ENCODE data around the gene CKMT1B.
A peak's percentile ranks its signal among the peaks of the same experiment; 100 is the strongest.
"Not testable (repeated sequence)": the region's sequence is repeated elsewhere in the genome, so short reads cannot be mapped to it uniquely, and the experiment has no call there.

Gene CKMT1B

GRCh38 chr15:43552986-43553385 is 40.8 kb upstream of the CKMT1B start:
- TF ChIP-seq SNAI2 (CRISPR knock-in tag; IDR thresholded peaks at IDR 0.05), result no peak
- no peak for TF ChIP-seq PPARA (CRISPR knock-in tag; IDR thresholded peaks at IDR 0.05; ENCODE audit: borderline replicate concordance)
- no peak for TF ChIP-seq RARB (CRISPR knock-in tag; IDR thresholded peaks at IDR 0.05)
- no peak for TF ChIP-seq ZNF70 (CRISPR knock-in tag; IDR thresholded peaks at IDR 0.05)
- no peak for TF ChIP-seq OSR1 (CRISPR knock-in tag; IDR thresholded peaks at IDR 0.05)
- no peak for TF ChIP-seq POU6F1 (CRISPR knock-in tag; IDR thresholded peaks at IDR 0.05; ENCODE audit: borderline replicate concordance, low read depth)
- no peak for TF ChIP-seq CSDC2 (CRISPR knock-in tag; IDR thresholded peaks at IDR 0.05)
- no peak for TF ChIP-seq TCF4 (CRISPR knock-in tag; IDR thresholded peaks at IDR 0.05; ENCODE audit: borderline replicate concordance)
- no peak for TF ChIP-seq TOX (CRISPR knock-in tag; IDR thresholded peaks at IDR 0.05; ENCODE audit: borderline replicate concordance)
- no peak for TF ChIP-seq ZFP3 (CRISPR knock-in tag; IDR thresholded peaks at IDR 0.05)
- TF ChIP-seq ZFP30 (CRISPR knock-in tag; IDR thresholded peaks at IDR 0.05), result no peak
- no peak for TF ChIP-seq CSRNP3 (CRISPR knock-in tag; IDR thresholded peaks at IDR 0.05)
- no peak for TF ChIP-seq ISL1 (CRISPR knock-in tag; IDR thresholded peaks at IDR 0.05)

GRCh38 chr15:43562753-43563152 is 31.1 kb upstream of the CKMT1B start:
- ATAC-seq, result not testable (repeated sequence)

More at GRCh38 chr15:43552986-43553385, 40.8 kb upstream of the CKMT1B start:
- no peak for ATAC-seq

DNA sequence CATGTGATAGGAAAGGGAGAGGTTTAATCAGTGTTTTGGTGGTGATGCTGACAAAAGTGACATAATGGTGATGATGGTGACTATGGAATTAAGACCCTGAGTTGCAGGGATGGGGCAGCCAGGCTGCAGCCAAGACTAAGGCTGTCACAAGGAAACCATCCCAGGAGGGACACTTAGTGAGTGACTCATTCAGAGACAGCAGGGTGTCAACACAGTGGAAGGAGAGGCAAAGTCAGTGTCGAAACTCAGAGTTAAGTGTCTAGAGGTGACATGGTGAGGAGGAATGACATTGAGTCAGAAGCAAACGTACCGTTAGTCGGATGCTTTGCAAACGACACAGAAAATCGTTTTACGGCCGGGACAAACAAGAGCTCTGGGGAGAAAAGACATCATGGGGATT is 30.0 kb upstream of the CKMT1B start:
- not testable (repeated sequence) for ATAC-seq

- not testable (repeated sequence) for ATAC-seq
Measured at GRCh38 chr15:43566615-43567014, 27.2 kb upstream of the CKMT1B start.

GRCh38 chr15:43574607-43575006 is 19.2 kb upstream of the CKMT1B start:
- ATAC-seq, result not testable (repeated sequence)

GRCh38 chr15:43589778-43590466 is 3.9 kb upstream of the CKMT1B start, which contains the start of gene PPIP5K1:
Gene PPIP5K1, minus strand, starts transcription at chr15:43590208. Its CDS starts 5,704 bp downstream, at chr15:43584504.
- ATAC-seq, result peak; percentile 98

GRCh38 chr15:43592841-43593240 is 986 bp upstream of the CKMT1B start:
- not testable (repeated sequence) for ATAC-seq

DNA sequence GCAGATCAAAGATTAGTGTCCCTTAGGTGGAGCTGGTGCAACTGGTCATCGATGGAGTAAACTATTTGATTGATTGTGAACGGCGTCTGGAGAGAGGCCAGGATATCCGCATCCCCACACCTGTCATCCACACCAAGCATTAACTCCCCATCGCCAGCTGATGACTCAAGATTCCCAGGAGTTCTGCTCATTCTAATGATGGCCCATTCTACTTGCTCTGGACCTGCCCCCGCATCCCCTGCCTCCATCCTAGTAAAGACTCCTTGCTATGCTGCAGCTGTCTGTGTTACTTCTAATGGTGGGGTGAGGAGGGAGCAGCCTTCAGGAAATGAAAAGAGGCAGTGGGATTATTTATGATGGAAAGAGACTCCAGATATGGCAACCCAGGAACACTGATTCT is 5.3 kb downstream of the CKMT1B start:
- not testable (repeated sequence) for ATAC-seq

DNA sequence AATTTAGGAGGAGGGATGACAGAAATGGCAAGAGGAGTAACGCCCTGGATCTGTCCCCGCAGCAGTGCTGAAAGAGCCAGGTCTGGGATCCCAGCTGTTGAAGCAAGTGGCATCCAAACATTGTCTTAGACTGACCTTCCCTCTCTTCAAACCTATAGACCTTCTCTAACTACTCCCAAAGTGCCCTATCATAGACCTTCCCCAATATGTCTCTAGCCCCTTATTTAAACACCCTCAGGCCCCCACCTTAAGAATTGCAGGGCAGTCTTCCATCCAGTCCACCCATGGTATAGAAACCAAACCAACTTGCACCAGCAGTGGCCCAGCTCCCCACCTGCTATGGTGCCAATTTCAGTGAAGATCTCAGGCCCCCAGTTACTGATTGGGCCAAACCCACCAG is 6.4 kb downstream of the CKMT1B start:
- ATAC-seq, result not testable (repeated sequence)

GRCh38 chr15:43602233-43602632 is 8.4 kb downstream of the CKMT1B start:
- not testable (repeated sequence) for ATAC-seq

DNA sequence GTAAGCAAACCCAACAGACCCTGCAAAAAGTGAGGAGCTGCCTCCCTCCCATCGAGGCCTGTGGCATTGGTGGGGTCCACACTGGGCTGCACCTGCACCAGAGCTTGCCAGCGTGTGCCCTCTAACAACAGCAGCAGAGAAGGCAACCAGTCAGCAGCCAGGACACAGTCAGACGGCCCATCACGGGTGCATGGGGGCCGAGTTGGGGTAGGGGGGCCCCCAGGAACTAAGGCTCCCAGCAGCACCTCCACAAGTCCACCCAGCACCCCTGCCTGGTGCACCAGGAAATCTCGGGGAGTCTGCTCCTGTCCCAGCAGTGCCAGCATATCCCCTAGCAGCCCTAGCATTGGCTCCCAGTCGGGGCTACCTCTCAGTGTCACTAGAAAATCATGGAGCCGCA is 23.9 kb downstream of the CKMT1B start:
- not testable (repeated sequence) for ATAC-seq

DNA sequence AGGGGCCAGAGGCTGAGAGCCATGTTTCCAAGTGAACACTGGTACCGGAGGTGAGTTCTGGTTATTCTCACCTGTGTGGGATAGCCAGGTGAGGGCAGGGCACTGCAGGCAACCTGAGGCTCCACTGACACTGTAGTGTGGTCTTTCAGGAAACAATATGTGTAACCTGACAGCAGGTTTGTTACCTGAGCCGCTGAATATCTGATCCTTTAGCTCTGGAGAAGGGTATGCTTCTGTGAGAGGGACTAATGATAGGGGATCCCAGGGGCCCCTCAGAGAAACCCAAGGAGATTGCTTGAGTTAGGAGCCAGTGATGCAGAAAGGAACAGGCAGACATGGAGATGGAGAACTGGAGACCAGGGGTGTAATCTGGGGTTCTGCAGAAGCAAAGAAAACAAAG is 24.9 kb downstream of the CKMT1B start, which contains the start of gene STRC:
STRC (minus strand) TSS at position 101 of the 400 bp plus-strand sequence; CDS start at position 23, 78 bp downstream.
- not testable (repeated sequence) for ATAC-seq

- not testable (repeated sequence) for ATAC-seq
Measured at GRCh38 chr15:43622068-43622799, 28.4 kb downstream of the CKMT1B start.

All from SK-N-SH treated with all-trans-retinoic acid at 6 μM for 48 hours (cell line).